ENCODE results near the gene SCN11A.

Gene SCN11A

DNA sequence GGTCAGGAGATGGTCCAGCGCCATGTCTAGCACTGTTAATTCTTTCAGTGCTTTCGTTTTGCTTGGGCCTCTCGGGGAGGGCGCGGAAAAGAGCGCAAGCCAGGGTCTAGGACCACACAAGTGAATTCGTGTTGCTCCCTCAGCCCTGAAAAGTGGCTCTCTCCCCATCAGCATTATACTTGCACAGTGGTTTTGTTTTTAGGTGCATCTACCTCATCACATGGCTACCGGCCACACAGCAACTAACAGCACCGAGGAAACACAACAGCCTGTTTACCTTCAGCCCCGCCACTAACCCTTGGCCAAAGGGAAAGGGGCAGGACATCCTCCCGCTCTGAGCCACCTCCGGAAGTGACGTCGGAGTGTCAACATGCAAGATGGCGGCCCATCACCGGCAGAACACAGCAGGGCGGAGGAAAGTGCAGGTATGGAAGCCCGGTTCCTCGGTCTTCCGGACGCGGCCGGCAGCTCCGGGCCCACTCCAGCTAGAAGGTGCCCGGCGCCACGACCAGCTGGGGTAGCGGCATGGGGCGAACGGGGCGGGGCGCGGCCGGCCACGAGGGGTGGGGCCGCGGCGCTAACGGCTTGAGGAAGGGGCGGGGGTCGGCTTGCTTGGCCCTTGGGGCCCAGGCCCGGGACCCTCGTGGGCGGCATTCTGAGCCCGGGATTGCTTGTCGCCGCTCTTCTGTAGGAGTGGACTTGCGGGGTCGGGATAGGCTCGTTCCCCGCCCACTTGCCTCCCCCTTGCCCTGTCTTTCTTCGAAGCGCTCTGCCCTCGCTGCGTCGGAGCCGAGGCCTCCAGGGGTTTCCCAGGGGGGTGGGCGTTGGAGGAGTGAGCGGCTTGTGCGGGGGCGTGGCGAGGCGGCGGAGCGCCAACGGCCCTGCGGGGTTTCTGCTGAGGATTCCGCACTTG is at the start of gene SCN11A, which contains the start of gene WDR48:
Gene SCN11A (minus strand): TSS at position 296 of the 913 bp plus-strand sequence. CDS start 101,582 bp downstream, outside the sequence.
Gene WDR48 (plus strand): TSS at position 368 of the 913 bp plus-strand sequence. CDS start 10 bp downstream, at position 378.
- peak; percentile 75 for DNase-seq

- DNase-seq = peak; percentile 0
Measured at GRCh38 chr3:39101022-39101689, 49.4 kb upstream of the SCN11A start.

GRCh38 chr3:39100500-39100886 is 48.7 kb upstream of the SCN11A start:
- no peak for DNase-seq

DNA sequence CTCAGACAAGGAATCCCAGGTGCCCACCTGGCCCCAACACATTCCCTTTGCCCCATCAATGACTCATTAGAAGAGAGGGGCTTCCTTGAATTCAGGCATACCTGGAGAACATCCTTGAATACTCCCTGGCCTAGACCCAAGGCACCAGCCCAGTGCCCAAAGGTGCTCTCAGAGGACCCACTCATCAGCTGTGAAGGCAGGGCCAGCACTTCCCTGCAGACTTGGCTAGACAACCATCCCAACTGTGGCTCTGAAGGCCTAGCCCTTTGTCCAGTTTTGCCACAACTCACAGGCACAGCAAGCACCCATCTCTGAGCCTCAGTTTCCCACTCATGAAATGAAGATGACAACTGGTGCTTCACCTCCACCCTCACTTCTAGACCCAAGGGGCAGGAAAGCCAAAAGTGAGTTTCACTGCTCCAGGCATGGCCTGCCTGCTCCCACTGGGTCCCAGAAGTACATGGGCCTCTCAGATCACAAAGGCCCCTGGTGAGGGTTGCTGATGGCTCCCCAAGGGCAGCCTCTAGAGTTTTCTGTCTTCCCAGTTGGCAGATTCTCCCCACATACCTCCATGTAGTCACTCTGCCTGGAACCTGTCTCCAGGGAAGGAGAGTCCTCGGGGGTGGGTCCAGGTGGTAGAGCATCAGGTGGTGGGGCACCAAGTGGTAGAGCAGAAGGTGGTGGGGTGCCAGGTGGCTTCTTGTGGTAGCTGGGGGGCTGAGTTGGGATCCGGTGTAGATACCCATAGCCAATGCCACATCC is 48.2 kb upstream of the SCN11A start:
- no peak for DNase-seq

- no peak for DNase-seq
Measured at GRCh38 chr3:39099242-39099641, 47.5 kb upstream of the SCN11A start.

GRCh38 chr3:39098473-39099000 is 46.8 kb upstream of the SCN11A start:
- no peak for DNase-seq

DNA sequence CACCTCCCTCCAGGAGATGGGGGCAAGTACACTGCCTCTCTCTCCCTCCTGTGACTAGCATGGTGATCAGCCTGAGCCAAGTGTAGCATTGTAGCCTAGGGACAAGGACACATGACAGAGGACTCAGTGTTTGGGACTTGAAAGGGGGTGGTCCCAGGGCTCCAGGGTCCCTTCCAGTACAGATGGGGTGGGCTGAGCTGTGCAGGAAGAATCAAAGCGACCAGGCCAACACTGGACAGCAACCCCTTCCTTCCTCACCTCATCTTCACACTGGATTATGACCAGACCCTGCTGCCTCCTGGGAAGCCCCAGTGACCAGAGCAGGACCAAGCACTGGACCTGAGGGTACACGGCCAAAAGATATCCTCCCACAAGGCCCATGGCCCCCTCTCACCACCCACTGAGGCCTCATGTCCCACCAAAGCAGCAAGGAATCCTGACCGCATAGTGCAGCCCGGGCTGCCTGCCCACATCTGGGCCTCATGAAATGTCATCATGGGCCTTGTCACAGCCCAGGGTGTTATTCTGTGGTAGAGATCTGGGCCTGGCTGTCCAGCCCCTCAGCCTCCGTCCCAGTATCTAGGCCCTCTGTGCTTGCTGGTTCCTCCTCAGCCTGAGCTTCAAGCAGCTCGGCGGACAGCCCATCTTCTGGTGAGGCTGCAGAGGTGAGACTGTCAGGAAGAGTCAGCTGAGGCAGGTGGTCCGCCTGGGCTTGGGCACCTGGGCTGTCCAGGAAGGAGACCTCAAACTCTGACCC is 46.1 kb upstream of the SCN11A start:
- DNase-seq = no peak

DNA sequence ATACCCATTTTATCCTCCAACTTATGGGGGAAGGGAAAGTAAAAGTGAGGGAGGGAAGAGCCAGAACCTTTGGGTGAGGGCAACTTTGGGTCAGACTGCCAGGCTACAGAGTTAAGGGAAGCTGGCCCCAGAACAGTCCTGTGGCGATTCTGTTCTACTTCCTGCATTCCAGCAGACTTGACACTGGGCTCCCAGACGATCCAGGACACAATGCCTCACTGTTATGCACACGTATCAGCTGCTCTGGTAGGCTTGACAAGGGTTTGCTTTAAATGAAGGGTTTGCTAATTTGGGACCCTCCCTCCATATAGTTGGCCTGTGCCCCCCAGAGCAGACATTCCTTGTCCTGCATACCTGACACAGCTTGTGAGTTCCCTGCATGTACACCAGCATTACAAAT is 45.0 kb upstream of the SCN11A start:
- DNase-seq = no peak

GRCh38 chr3:39095778-39096177 is 44.0 kb upstream of the SCN11A start:
- DNase-seq = no peak

- DNase-seq = no peak
Measured at GRCh38 chr3:39094851-39095677, 43.3 kb upstream of the SCN11A start.

DNA sequence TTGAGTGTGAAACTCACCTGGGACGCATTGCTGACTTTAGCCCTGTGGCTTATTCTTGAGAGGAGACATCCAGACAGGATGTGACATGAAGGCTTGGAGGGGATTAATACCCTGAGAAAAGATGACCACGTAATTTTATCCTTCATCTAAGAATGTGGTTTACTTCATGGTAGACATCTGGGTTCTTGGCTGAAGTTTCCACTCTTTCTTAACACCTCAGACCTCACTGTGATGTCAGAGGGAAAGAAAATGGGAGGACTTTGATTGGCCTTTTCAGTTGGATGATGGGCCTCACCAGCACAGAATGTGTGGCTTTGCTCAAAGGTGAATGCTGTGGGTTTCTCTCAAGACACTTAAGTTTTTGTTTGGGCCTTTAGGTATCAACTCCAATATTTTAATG is 39.2 kb upstream of the SCN11A start:
- DNase-seq = no peak

DNA sequence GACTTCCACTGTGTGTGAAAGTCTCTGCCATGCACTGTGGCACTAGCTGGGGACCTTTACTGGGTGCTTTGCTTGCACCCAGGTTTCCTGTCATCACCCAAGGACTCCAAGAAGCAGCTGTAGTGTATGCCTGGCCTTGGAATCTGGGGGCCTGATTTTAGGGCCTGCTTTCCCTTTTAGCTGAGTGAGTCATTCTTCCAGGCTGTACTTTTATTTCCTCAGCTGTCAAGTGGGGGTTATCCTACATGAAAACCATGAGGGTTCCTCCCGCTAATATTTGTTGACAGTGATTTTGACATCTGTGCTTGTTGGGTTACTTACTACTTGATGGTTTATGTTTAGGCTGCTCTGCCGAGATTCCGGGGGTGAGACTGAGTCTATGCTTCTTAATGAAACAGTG is 37.1 kb upstream of the SCN11A start:
- no peak for DNase-seq

DNA sequence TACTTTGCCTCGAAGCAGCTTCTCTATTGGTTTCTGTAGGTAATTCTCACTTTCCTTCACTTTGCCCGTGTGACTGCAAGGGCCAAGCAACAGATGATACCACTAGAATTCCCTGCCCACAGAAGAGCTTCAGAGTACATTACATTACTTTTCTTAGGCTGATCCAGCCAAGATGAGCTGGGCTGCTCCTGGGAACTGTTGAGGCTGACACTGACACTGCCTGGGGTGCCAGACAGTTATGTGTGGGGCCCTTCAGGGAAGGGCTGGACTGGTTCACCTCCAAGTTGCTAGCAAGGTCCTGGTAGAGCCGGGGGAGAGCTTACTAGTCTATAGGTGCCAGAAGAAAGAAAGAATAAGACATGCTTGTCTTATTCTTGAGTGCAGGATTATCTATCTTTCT is 36.7 kb upstream of the SCN11A start:
- no peak for DNase-seq

DNA sequence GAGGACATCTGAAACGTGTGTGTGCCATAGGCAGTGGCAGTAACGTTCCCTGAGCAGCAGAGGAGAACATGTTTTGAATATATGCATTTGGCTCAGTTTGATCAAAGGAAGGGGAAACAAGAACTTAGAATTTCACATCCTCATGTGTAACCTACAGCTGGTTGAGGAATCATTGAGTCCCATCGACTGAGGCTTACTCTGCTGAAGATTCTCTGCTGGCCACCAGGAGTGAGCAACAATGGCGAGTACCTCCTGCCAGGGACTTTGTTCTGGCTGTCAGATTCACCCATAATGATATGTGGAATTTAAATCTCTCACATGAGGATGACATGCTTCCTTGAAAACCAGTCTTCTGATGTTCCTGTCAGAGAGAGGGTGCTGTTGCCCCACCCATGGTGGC is 34.4 kb upstream of the SCN11A start:
- no peak for DNase-seq

DNA sequence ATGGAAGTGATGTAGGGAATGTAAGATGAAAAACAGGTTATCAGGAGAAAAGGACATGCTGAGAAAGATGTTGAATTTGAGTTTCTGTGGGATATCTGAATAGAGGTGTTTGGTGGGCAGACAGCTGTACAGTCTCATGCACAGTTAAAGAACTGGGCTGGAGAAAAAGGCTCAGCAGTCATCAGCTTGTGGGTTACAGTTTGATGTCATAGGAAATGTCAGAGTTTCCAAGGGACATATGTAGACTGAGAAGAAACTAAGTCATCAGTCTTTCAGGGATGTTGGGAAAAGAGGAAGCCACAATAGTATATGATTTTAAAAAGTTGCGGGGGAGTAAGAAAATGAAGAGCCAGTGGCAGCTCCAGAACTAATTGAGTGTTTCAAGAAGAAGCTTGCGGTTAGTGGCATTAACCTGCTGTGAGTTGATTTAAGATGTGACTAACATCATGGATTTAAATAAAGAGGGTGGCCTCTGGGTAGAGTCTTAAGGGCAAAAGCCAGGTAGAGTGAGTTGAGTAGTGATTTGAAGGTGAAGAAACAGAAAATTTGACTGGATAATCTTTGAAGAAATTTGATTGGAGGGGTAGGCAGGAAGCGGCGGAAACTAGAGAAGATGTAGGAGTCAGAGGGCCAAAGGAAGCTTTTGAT is 31.0 kb upstream of the SCN11A start:
- no peak for DNase-seq

DNA sequence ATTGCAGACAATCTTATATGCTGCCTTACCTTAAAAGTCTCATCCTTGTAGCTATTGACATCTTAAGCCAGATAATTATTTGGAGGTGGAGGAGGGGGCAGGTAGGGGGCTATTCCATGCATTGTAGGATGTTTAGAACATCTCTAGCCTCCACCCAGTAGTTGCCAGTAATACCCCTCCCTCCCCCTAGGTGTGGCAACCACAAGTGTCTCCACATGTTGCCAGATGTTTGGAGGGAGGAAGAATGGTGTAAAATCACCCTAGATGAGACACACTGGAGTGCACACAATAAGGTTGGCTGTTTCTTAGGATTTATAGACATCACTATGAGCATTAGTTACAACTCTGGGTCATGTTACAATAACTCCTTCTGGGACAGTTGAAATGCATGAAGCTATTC is 28.3 kb upstream of the SCN11A start:
- no peak for DNase-seq

GRCh38 chr3:39079530-39079929 is 27.8 kb upstream of the SCN11A start:
- no peak for DNase-seq

DNA sequence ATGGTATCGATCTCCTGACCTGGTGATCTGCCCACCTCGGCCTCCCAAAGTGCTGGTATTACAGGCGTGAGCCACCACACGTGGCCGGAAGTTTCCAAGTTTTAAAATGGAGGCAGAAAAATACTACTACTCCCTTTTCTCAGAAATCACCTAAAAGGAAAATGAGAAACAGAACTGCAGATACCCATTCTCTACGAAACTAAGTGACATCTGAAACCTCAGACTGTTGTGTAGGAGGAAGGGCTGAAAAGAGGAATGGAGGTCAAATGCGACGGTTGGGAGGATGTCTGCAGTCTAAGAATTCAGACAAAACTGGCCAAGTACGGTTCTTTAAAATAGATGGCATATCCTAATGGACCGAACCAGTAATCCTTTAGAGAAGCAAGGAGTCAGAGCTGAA is 24.2 kb upstream of the SCN11A start:
- DNase-seq = no peak

DNA sequence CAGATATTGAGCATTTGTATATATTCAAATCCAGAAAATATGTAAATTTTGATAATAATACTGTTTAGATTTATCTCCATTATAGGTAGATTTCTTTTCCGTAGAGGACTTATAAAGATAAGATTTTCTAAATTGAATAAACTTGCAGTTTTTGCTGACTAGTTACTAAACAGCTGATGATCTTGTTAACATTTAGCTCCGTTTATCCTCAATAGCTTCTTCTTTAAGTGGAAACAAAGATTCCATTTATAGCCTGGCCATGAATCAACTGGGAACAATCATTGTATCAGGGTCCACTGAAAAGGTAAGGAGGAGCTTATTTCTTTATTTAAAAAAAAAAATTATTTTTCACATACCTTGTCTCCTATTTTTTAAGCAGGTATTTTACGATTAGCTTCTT is 16.8 kb upstream of the SCN11A start:
- DNase-seq = no peak

- DNase-seq = no peak
Measured at GRCh38 chr3:39067286-39067685, 15.5 kb upstream of the SCN11A start.

DNA sequence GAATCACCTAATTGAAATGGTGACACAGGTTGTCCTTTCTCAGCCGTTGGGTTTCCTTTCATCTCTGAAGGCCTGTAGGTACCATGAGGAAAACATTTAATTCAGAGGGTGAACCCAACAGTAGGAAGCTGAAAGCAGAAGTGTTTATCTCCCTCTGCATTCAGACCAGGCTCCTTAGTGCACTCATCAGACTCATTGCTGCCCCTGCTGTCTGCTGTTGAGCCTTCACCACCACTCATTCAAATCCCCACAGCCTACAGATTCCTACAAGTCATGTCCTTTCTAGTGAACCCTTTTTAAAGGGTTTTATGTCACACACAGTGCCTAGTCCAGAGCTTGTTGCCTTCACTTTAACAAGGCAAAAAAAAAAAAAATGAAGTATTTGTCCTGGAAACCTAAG is 13.5 kb upstream of the SCN11A start:
- DNase-seq = no peak
